Measurements from ENCODE around the gene UBIAD1.

UBIAD1 gene

DNA sequence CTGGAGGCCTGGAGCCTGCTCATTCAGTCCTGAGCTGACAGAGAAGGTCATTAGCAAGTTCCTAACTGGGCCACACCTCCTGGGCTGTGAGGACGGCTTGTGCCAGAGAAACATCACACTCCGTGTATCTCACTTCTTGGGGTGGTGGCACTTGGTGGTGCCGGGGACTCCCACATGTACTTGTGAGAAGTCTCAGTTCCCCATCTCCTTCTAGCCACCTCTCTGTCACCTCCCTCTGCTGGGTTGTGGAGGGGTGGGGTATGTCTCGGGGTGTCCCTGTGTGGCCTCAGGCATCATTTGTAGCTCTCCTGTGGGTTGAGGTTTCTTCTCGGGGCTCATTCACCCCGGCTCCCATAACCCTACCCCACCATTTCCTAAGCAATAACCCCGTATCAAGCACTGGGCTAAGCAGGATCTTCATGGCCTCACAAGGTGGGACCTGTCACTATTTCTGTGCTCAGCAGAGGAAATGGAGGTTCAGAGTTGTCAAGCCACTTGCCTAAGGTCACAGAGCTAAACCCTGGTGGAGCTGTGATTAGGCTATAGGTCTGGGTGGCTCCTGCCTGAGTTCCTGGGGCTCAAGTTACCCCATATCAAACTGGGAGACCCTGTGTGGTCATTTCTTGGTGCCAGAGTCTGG, 62.5 kb downstream of the UBIAD1 start:
- TF ChIP-seq, protein P1, sequence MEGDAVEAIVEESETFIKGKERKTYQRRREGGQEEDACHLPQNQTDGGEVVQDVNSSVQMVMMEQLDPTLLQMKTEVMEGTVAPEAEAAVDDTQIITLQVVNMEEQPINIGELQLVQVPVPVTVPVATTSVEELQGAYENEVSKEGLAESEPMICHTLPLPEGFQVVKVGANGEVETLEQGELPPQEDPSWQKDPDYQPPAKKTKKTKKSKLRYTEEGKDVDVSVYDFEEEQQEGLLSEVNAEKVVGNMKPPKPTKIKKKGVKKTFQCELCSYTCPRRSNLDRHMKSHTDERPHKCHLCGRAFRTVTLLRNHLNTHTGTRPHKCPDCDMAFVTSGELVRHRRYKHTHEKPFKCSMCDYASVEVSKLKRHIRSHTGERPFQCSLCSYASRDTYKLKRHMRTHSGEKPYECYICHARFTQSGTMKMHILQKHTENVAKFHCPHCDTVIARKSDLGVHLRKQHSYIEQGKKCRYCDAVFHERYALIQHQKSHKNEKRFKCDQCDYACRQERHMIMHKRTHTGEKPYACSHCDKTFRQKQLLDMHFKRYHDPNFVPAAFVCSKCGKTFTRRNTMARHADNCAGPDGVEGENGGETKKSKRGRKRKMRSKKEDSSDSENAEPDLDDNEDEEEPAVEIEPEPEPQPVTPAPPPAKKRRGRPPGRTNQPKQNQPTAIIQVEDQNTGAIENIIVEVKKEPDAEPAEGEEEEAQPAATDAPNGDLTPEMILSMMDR (IDR thresholded peaks at IDR 0.05; ENCODE audit: low read depth, low read length) = no peak
- Histone ChIP-seq H3K4me3 (ENCODE audit: low read depth, low read length) (no peak overlapping the region), H3K9me3 (no peaks in the 10 kb centered on the region), H3K27me3 (no peaks in the 10 kb centered on the region), H3K4me1 (peaks cover 5% of the 10 kb centered on the region), H3K36me3 (no peaks in the 10 kb centered on the region)
- no peak for DNase-seq

DNA sequence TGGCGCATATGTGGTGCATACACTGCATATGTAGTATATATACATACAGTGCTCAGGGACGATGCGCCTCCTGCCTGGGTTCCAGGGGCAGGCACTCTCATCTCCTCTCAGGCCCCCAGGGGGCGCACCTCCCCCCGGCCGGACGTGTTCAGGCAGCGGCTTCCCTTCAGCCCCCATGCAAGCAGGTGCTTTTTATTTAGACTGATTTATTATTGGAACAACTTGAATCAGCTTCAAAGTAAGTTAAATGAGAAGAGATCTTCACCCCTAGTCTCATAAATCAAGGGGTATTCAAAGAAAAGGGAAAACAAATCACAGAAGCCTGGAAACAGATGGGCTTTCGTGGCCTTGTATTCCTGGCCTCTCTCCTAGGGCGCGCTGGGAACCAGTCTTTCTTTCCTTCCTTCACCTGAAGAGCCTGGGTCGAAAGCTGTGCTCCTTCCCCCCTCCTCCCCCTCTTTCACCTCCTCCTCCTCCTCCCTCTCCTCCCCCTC, 64.6 kb downstream of the UBIAD1 start:
- TF ChIP-seq, protein P1 (IDR thresholded peaks at IDR 0.05; ENCODE audit: low read depth, low read length) = peak; percentile 79
- H3K4me1 ChIP-seq = peaks cover 9% of the 10 kb centered on the region
- H3K4me3 ChIP-seq (ENCODE audit: low read depth, low read length) = no peak overlapping the region
- no peaks in the 10 kb centered on the region for H3K9me3 ChIP-seq
- peak; percentile 76 for DNase-seq
- H3K36me3 ChIP-seq = no peaks in the 10 kb centered on the region
- no peaks in the 10 kb centered on the region for H3K27me3 ChIP-seq
